ENCODE results near the gene REL.
"Not testable (repeated sequence)": the region's sequence is repeated elsewhere in the genome, so short reads cannot be mapped to it uniquely, and the experiment has no call there.

Gene REL

GRCh38 chr2:60883896-60884295 is 2.5 kb downstream of the REL start:
- FAIRE-seq (no peak), DNase-seq (ENCODE audit: insufficient read length, low spot score) (no peak)
- TF ChIP-seq CTCF (IDR thresholded peaks at IDR 0.05; ENCODE audit: insufficient read depth, missing control alignments) = no peak

GRCh38 chr2:60884800-60885199 is 3.4 kb downstream of the REL start:
- FAIRE-seq = no peak
- DNase-seq (ENCODE audit: insufficient read length, low spot score) = no peak
- TF ChIP-seq CTCF (IDR thresholded peaks at IDR 0.05; ENCODE audit: insufficient read depth, missing control alignments) = no peak

- DNase-seq (ENCODE audit: insufficient read length, low spot score) (no peak), FAIRE-seq (no peak)
- TF ChIP-seq CTCF (IDR thresholded peaks at IDR 0.05; ENCODE audit: insufficient read depth, missing control alignments) = no peak
These were observed 4.3 kb downstream of the REL start for GRCh38 chr2:60885683-60886082.

GRCh38 chr2:60886991-60887390 is 5.6 kb downstream of the REL start:
- TF ChIP-seq CTCF (IDR thresholded peaks at IDR 0.05; ENCODE audit: insufficient read depth, missing control alignments) = no peak
- DNase-seq (ENCODE audit: insufficient read length, low spot score) (no peak), FAIRE-seq (no peak)

- TF ChIP-seq CTCF (IDR thresholded peaks at IDR 0.05; ENCODE audit: insufficient read depth, missing control alignments) = no peak
- DNase-seq (ENCODE audit: insufficient read length, low spot score) (no peak), FAIRE-seq (no peak)
These were observed 7.5 kb downstream of the REL start for GRCh38 chr2:60888853-60889252.

- not testable (repeated sequence) for FAIRE-seq
These were observed 8.4 kb downstream of the REL start for GRCh38 chr2:60889581-60890392.

GRCh38 chr2:60890393-60890707 is 9.0 kb downstream of the REL start:
- no peak for TF ChIP-seq CTCF (IDR thresholded peaks at IDR 0.05; ENCODE audit: insufficient read depth, missing control alignments)
- DNase-seq (ENCODE audit: insufficient read length, low spot score) (no peak), FAIRE-seq (no peak)

More at GRCh38 chr2:60889581-60890392, 8.4 kb downstream of the REL start:
- DNase-seq (ENCODE audit: insufficient read length, low spot score) = not testable (repeated sequence)
